HepG2 (cell line): ENCODE results near the gene PDLIM7. TPM values are rescaled to one million over a fixed set of nuclear protein-coding genes. Genes with fewer than 3 reads are reported as not detected.

Experiments used
- BCL6 ChIP-seq: IDR thresholded peaks from 2 replicates; pipeline ENCODE4 v1.6.1; 2016; ENCODE audit warnings: missing genetic modification reagents, missing compliant biosample characterization
- CHCHD3 ChIP-seq: sonication (generic); formaldehyde crosslinking; IDR thresholded peaks from 2 replicates; pipeline ENCODE4 v1.8.0; 2022; ENCODE audit warnings: mild to moderate bottlenecking, missing genetic modification reagents, moderate library complexity
- GMEB1 ChIP-seq: sonication (generic); formaldehyde crosslinking; IDR thresholded peaks from 2 replicates; pipeline ENCODE4 v1.5.1; 2020; ENCODE audit warnings: missing genetic modification reagents, mild to moderate bottlenecking, borderline replicate concordance
- KDM6A ChIP-seq: IDR thresholded peaks from 2 replicates; pipeline ENCODE4 v1.6.1; 2016; ENCODE audit warnings: low read depth
- KLF9 ChIP-seq: IDR thresholded peaks from 2 replicates; pipeline ENCODE4 v1.6.1; 2016; ENCODE audit warnings: low read depth
- MIER3 ChIP-seq: IDR thresholded peaks from 2 replicates; pipeline ENCODE4 v1.6.1; 2016; ENCODE audit warnings: missing compliant biosample characterization, borderline replicate concordance
- POLR2AphosphoS2 ChIP-seq: IDR thresholded peaks from 2 replicates; pipeline ENCODE4 v1.6.1; 2011; ENCODE audit warnings: low read depth, low read length, improper control_type of control experiment
- PPARG ChIP-seq: conservative IDR thresholded peaks from 2 replicates; pipeline ENCODE4 v1.6.1; 2016; ENCODE audit warnings: missing biosample characterization, missing genetic modification reagents
- RCOR2 ChIP-seq: IDR thresholded peaks from 2 replicates; pipeline ENCODE4 v1.6.1; 2016; ENCODE audit warnings: missing biosample characterization, missing genetic modification reagents
- SCMH1 ChIP-seq: sonication (generic); formaldehyde crosslinking; IDR thresholded peaks from 2 replicates; pipeline ENCODE4 v1.9.0; 2021; ENCODE audit warnings: missing genetic modification reagents, mild to moderate bottlenecking, borderline replicate concordance
- SIX4 ChIP-seq: sonication (generic); formaldehyde crosslinking; IDR thresholded peaks from 2 replicates; pipeline ENCODE4 v1.4.0; 2020; ENCODE audit warnings: missing genetic modification reagents
- TAF1 ChIP-seq: sonication (generic); formaldehyde crosslinking; IDR thresholded peaks from 2 replicates; pipeline ENCODE4 v1.4.0; 2020; ENCODE audit warnings: missing genetic modification reagents
- THAP7 ChIP-seq: sonication (generic); formaldehyde crosslinking; IDR thresholded peaks from 2 replicates; pipeline ENCODE4 v1.8.1; 2023; ENCODE audit warnings: mild to moderate bottlenecking, missing genetic modification reagents
- ZBED4 ChIP-seq: sonication (generic); formaldehyde crosslinking; IDR thresholded peaks from 2 replicates; pipeline ENCODE4 v1.4.0; 2020; ENCODE audit warnings: missing genetic modification reagents, borderline replicate concordance
- ZNF234 ChIP-seq: sonication (generic); formaldehyde crosslinking; conservative IDR thresholded peaks from 2 replicates; pipeline ENCODE4 v1.5.1; 2020; ENCODE audit warnings: mild to moderate bottlenecking, missing genetic modification reagents
- ZNF280B ChIP-seq: sonication (generic); formaldehyde crosslinking; IDR thresholded peaks from 2 replicates; pipeline ENCODE4 v1.5.0; 2020; ENCODE audit warnings: missing genetic modification reagents, mild to moderate bottlenecking, borderline replicate concordance
- ZNF350 ChIP-seq: sonication (generic); formaldehyde crosslinking; IDR thresholded peaks from 2 replicates; pipeline ENCODE4 v1.4.0; 2020; ENCODE audit warnings: mild to moderate bottlenecking, low read depth, missing genetic modification reagents, borderline replicate concordance
- ZNF597 ChIP-seq: sonication (generic); formaldehyde crosslinking; IDR thresholded peaks from 2 replicates; pipeline ENCODE4 v1.5.0; 2020; ENCODE audit warnings: missing genetic modification reagents
- ZNF652 ChIP-seq: IDR thresholded peaks from 2 replicates; pipeline ENCODE4 v1.6.1; 2016; ENCODE audit warnings: low read depth, borderline replicate concordance
- ZNF747 ChIP-seq: sonication (generic); formaldehyde crosslinking; IDR thresholded peaks from 2 replicates; pipeline ENCODE4 v1.8.1; 2023; ENCODE audit warnings: missing genetic modification reagents, mild to moderate bottlenecking, borderline replicate concordance
- ZSCAN21 ChIP-seq: sonication (generic); formaldehyde crosslinking; IDR thresholded peaks from 2 replicates; pipeline ENCODE4 v1.8.0; 2022; ENCODE audit warnings: mild to moderate bottlenecking, missing genetic modification reagents, moderate library complexity, borderline replicate concordance
- polyA plus RNA-seq, 8 experiments: library from polyadenylated mRNA; depleted of rRNA in 3 of 8; stranded (reverse) in 7 of 8; unstranded in 1 of 8; fragments of >200 nt; fragmentation: Illumina TruSeq in 4 of 8; extraction: Trizol in 4 of 8; gene quantifications; 2 replicates each; pipeline versions ENCODE4 v1.2.1 to v1.2.3, GENCODE V29; 2011 to 2016; ENCODE audit warnings: low read depth in 4 of 8, missing spikeins in 1 of 8, mixed read lengths in 1 of 8; ENCODE audit not compliant: insufficient read depth in 1 of 8
- total RNA-seq, 5 experiments: library from RNA; depleted of rRNA; stranded (reverse); fragments of >200 nt; fragmentation: Illumina TruSeq; extraction: Trizol; gene quantifications; 2 replicates each; pipeline ENCODE4 v1.2.3, GENCODE V29; 2016; ENCODE audit warnings: low read depth in 1 of 5

PDLIM7 gene
- total and polyA plus RNA-seq, 2 of the 13 experiments (the other 11 are each of a cell fraction or from before 2014, with no cell fraction given), result 21.1 to 31.3 TPM

GRCh38 chr5:177447611-177448243, 49.7 kb downstream of the PDLIM7 start (continued):
- TF ChIP-seq ZNF280B (CRISPR knock-in tag) (peak; percentile 58; the same call in 1 of the 2 replicates), RCOR2 (0 out of 2 replicates have a peak, but pooled peaks have one; percentile 15), ZBED4 (CRISPR knock-in tag) (peak; percentile 52; the same call in 1 of the 2 replicates), ZNF234 (CRISPR knock-in tag) (no peak), POLR2AphosphoS2 (no peak), CHCHD3 (CRISPR knock-in tag) (no peak), KLF9 (no peak), SCMH1 (no peak), GMEB1 (0 out of 2 replicates have a peak, but pooled peaks have one; percentile 33), TAF1 (0 out of 2 replicates have a peak, but pooled peaks have one; percentile 51), ZNF747 (CRISPR knock-in tag) (peak; percentile 74; the same call in 1 of the 2 replicates), PPARG (CRISPR knock-in tag) (peak; percentile 78), KDM6A (CRISPR knock-in tag) (no peak), ZNF597 (CRISPR knock-in tag) (no peak), SIX4 (CRISPR knock-in tag) (no peak), ZNF652 (CRISPR knock-in tag) (no peak), ZNF350 (CRISPR knock-in tag) (no peak), MIER3 (peak; percentile 53; the same call in 1 of the 2 replicates), THAP7 (peak; percentile 53; the same call in 1 of the 2 replicates), BCL6 (CRISPR knock-in tag) (peak; percentile 20; the same call in 1 of the 2 replicates), ZSCAN21 (CRISPR knock-in tag) (peak; percentile 70; the same call in 1 of the 2 replicates)
